ENCODE measurements around the gene C19orf67.

Gene C19orf67

GRCh38 chr19:14081797-14082674 lies 3.5 kb downstream of the C19orf67 start:
- DNase-seq (ENCODE audit: low read depth), result no peak

- DNase-seq (ENCODE audit: low read depth), result peak; percentile 98
These were observed 4.4 kb downstream of the C19orf67 start for GRCh38 chr19:14080887-14081796.

- DNase-seq (ENCODE audit: low read depth), result no peak
These were observed 7.2 kb downstream of the C19orf67 start for GRCh38 chr19:14078411-14078810.

- DNase-seq (ENCODE audit: low read depth), result no peak
These were observed 11.4 kb downstream of the C19orf67 start for GRCh38 chr19:14073925-14074838.

GRCh38 chr19:14073261-14073924 lies 12.2 kb downstream of the C19orf67 start:
- no peak for DNase-seq (ENCODE audit: low read depth)

- no peak for DNase-seq (ENCODE audit: low read depth)
These were observed 12.9 kb downstream of the C19orf67 start, which contains the start of gene MISP3 for GRCh38 chr19:14072535-14073260. TSS of gene MISP3 (plus strand) at chr19:14072786. CDS start at chr19:14073310, 524 bp downstream.

GRCh38 chr19:14070268-14071050 lies 15.1 kb downstream of the C19orf67 start:
- no peak for DNase-seq (ENCODE audit: low read depth)

- DNase-seq (ENCODE audit: low read depth), result no peak
These were observed 19.4 kb downstream of the C19orf67 start for GRCh38 chr19:14066134-14066533.

- DNase-seq (ENCODE audit: low read depth), result no peak
These were observed 22.5 kb downstream of the C19orf67 start for GRCh38 chr19:14063105-14063504.

GRCh38 chr19:14062558-14062855 lies 23.1 kb downstream of the C19orf67 start:
- no peak for DNase-seq (ENCODE audit: low read depth)

GRCh38 chr19:14061751-14062557 lies 23.6 kb downstream of the C19orf67 start, which contains the start of gene PALM3:
TSS of gene PALM3 (minus strand) at chr19:14062076. CDS start at chr19:14061980, 96 bp downstream.
- DNase-seq (ENCODE audit: low read depth), result no peak

GRCh38 chr19:14061081-14061749 lies 24.4 kb downstream of the C19orf67 start:
- no peak for DNase-seq (ENCODE audit: low read depth)

GRCh38 chr19:14059652-14060155 lies 25.9 kb downstream of the C19orf67 start:
- DNase-seq (ENCODE audit: low read depth), result no peak

GRCh38 chr19:14059093-14059480 lies 26.5 kb downstream of the C19orf67 start:
- no peak for DNase-seq (ENCODE audit: low read depth)

- no peak for DNase-seq (ENCODE audit: low read depth)
These were observed 27.1 kb downstream of the C19orf67 start for GRCh38 chr19:14058182-14059092.

- DNase-seq (ENCODE audit: low read depth), result no peak
These were observed 28.7 kb downstream of the C19orf67 start for GRCh38 chr19:14056741-14057356.

Data from HS-27A (cell line).